Fibroblast of lung (primary cell): ENCODE data around the gene ANKRD6. TPM values are rescaled to one million over a fixed set of nuclear protein-coding genes. Genes with fewer than 3 reads are reported as not detected.

Source experiments
- DNase-seq, 2 donors: peaks; one replicate each; pipeline versions ENCODE4 v3.0.0 to v3.0.0-alpha.2; 2010; ENCODE audit warnings: low read depth in 2 of 2
- H2AFZ ChIP-seq: 2 replicates; pipeline ENCODE4 v1.5.1; 2012; ENCODE audit warnings: low read length, control low read depth, inconsistent platforms
- H3K27ac ChIP-seq: 2 replicates; pipeline ENCODE4 v1.5.1; 2011; ENCODE audit warnings: low read length, control low read depth; ENCODE audit not compliant: insufficient read depth
- H3K27me3 ChIP-seq: 2 replicates; pipeline ENCODE4 v1.5.1; 2011; ENCODE audit warnings: mild to moderate bottlenecking, low read length; ENCODE audit not compliant: control insufficient read depth, insufficient read depth
- H3K36me3 ChIP-seq: 2 replicates; pipeline ENCODE4 v1.5.1; 2011; ENCODE audit warnings: low read length; ENCODE audit not compliant: control insufficient read depth, insufficient read depth
- H3K4me1 ChIP-seq: 2 replicates; pipeline ENCODE4 v1.5.1; 2011; ENCODE audit warnings: low read length; ENCODE audit not compliant: control insufficient read depth, insufficient read depth; ENCODE audit errors: extremely low read depth
- H3K4me2 ChIP-seq: 2 replicates; pipeline ENCODE4 v1.5.1; 2011; ENCODE audit warnings: low read length, control low read depth; ENCODE audit not compliant: insufficient read depth; ENCODE audit errors: extremely low read depth
- H3K4me3 ChIP-seq, 4 experiments: fragments of 200-600 bp in 1 of 4; sonication (generic) in 1 of 4; replicated peaks in 1 of 4; 2 replicates each; pipeline ENCODE4 v1.5.1; 2011 to 2016; ENCODE audit warnings: low read length in 4 of 4, low read depth in 3 of 4, mild to moderate bottlenecking in 3 of 4, control low read depth in 2 of 4, inconsistent platforms in 1 of 4, mixed read lengths in 1 of 4; ENCODE audit not compliant: insufficient read depth in 1 of 4; ENCODE audit errors: control extremely low read depth in 1 of 4
- H3K79me2 ChIP-seq: 2 replicates; pipeline ENCODE4 v1.5.1; 2012; ENCODE audit warnings: mild to moderate bottlenecking, low read length, inconsistent platforms; ENCODE audit not compliant: control insufficient read depth, insufficient read depth
- H3K9ac ChIP-seq: 2 replicates; pipeline ENCODE4 v1.5.1; 2011; ENCODE audit warnings: mild to moderate bottlenecking, low read length, control low read depth; ENCODE audit not compliant: insufficient read depth
- H3K9me3 ChIP-seq: 2 replicates; pipeline ENCODE4 v1.5.1; 2012; ENCODE audit warnings: low read depth, low read length; ENCODE audit not compliant: control insufficient read depth, insufficient read depth
- H4K20me1 ChIP-seq: 2 replicates; pipeline ENCODE4 v1.5.1; 2011; ENCODE audit warnings: low read length; ENCODE audit not compliant: control insufficient read depth, insufficient read depth; ENCODE audit errors: extremely low read depth
- EZH2 ChIP-seq: IDR thresholded peaks from 2 replicates; pipeline ENCODE4 v1.5.1; 2012; ENCODE audit warnings: low read length, control low read depth, mild to moderate bottlenecking; ENCODE audit errors: missing control alignments
- polyA plus RNA-seq, 2 donors: library from polyadenylated mRNA; depleted of rRNA in 1 of 2; stranded (reverse) in 1 of 2; unstranded in 1 of 2; fragments of >200 nt; gene quantifications; 2 replicates each; pipeline ENCODE4 v1.2.1, GENCODE V29; 2011 to 2012; ENCODE audit warnings: missing spikeins in 1 of 2
- total RNA-seq: library from RNA; depleted of rRNA; stranded (reverse); fragments of >200 nt; gene quantifications from 2 replicates; pipeline ENCODE4 v1.2.1, GENCODE V29; 2014
- TF ChIP-seq, protein P1 (sequence below), 2 donors: IDR thresholded peaks in 1 of 2; conservative IDR thresholded peaks in 1 of 2; 1 replicate in 1 of 2; 2 replicates in 1 of 2; pipeline ENCODE4 v1.5.1; 2011 to 2012; ENCODE audit warnings: low read length in 2 of 2, control low read depth in 1 of 2, inconsistent platforms in 1 of 2, low read depth in 1 of 2, mild to moderate bottlenecking in 1 of 2

Gene ANKRD6
- total and polyA plus RNA-seq, 2 donors (not counting 1 experiment from before 2014, with no cell fraction given), result 0.39 to 2.3 TPM

- Histone ChIP-seq H3K4me1 (no peaks in the 10 kb centered on the region), H3K4me3 (no peak overlapping the region), H2AFZ (no peak overlapping the region), H4K20me1 (no peaks in the 10 kb centered on the region), H3K36me3 (no peaks in the 10 kb centered on the region), H3K4me2 (no peak overlapping the region), H3K27ac (no peak overlapping the region), H3K79me2 (no peaks in the 10 kb centered on the region), H3K27me3 (no peaks in the 10 kb centered on the region), H3K9ac (no peak overlapping the region), H3K9me3 (no peaks in the 10 kb centered on the region)
- DNase-seq, result no peak
- TF ChIP-seq, protein P1, sequence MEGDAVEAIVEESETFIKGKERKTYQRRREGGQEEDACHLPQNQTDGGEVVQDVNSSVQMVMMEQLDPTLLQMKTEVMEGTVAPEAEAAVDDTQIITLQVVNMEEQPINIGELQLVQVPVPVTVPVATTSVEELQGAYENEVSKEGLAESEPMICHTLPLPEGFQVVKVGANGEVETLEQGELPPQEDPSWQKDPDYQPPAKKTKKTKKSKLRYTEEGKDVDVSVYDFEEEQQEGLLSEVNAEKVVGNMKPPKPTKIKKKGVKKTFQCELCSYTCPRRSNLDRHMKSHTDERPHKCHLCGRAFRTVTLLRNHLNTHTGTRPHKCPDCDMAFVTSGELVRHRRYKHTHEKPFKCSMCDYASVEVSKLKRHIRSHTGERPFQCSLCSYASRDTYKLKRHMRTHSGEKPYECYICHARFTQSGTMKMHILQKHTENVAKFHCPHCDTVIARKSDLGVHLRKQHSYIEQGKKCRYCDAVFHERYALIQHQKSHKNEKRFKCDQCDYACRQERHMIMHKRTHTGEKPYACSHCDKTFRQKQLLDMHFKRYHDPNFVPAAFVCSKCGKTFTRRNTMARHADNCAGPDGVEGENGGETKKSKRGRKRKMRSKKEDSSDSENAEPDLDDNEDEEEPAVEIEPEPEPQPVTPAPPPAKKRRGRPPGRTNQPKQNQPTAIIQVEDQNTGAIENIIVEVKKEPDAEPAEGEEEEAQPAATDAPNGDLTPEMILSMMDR (conservative IDR thresholded peaks at IDR 0.05 in 1 of 2, IDR thresholded peaks at IDR 0.05 in 1 of 2; ENCODE audit: low read depth in 1 of 2, low read length in 2 of 2), result no peak
- TF ChIP-seq EZH2, result no peak
Observed at GRCh38 chr6:89462503-89462902, 29.6 kb downstream of the ANKRD6 start.

DNA sequence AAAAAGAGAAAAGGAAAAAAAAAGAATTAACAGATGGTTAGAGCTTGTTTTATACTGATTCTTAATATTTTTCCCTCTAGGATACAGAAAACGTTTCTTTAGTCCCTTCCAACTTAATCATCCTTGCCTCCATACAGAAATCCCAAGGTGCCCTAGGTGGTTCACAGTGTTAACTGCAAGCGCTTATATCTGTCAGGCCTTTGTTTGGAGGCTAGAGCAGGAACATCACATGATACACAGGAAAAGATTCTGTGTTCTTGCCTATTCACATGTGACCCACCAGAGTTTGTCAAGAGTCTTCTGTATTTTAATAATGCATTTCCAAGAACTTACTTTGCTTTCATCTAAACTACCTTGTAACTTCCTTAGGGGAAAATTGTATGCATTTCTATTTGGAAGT is 31.3 kb downstream of the ANKRD6 start:
- Histone ChIP-seq H3K4me2 (no peak overlapping the region), H3K27me3 (no peaks in the 10 kb centered on the region), H3K36me3 (no peaks in the 10 kb centered on the region), H3K79me2 (no peaks in the 10 kb centered on the region), H3K4me3 (no peak overlapping the region), H3K27ac (no peak overlapping the region), H2AFZ (no peak overlapping the region), H3K9ac (no peak overlapping the region), H4K20me1 (no peaks in the 10 kb centered on the region), H3K9me3 (no peaks in the 10 kb centered on the region), H3K4me1 (no peaks in the 10 kb centered on the region)
- no peak for DNase-seq
- TF ChIP-seq, protein P1 (conservative IDR thresholded peaks at IDR 0.05 in 1 of 2, IDR thresholded peaks at IDR 0.05 in 1 of 2; ENCODE audit: low read depth in 1 of 2, low read length in 2 of 2), result no peak
- TF ChIP-seq EZH2, result no peak

DNA sequence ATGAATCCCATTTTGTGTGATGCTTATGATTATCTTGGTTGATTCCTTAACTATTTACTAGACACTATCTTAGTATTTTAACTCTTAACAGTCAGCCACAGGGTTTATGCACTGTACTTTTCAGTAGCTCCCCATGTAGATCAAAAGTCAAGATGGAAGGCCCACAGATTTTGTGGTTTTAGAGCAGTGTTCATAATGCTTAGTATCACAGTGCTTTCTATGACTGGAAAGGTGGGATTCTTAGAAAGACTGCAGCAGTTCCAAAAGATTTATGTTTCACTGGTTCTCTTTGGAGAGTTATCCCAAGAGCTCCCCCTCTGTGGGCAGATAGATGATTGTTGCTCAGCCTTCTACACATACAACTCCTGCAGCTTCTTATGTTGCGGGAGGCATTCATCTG is 34.5 kb downstream of the ANKRD6 start:
- no peaks in the 10 kb centered on the region for H3K79me2 ChIP-seq
- TF ChIP-seq EZH2, result no peak
- TF ChIP-seq, protein P1 (conservative IDR thresholded peaks at IDR 0.05 in 1 of 2, IDR thresholded peaks at IDR 0.05 in 1 of 2; ENCODE audit: low read depth in 1 of 2, low read length in 2 of 2), result no peak
- DNase-seq, result no peak

More for the DNA sequence above, 34.5 kb downstream of the ANKRD6 start:
- no peaks in the 10 kb centered on the region for H3K4me1 ChIP-seq
- no peaks in the 10 kb centered on the region for H3K9me3 ChIP-seq
- no peak overlapping the region for H3K27ac ChIP-seq
- H3K4me2 ChIP-seq, result no peak overlapping the region
- H3K4me3 ChIP-seq, result no peak overlapping the region
- H2AFZ ChIP-seq, result no peak overlapping the region
- H3K27me3 ChIP-seq, result no peaks in the 10 kb centered on the region
- no peaks in the 10 kb centered on the region for H3K36me3 ChIP-seq
- no peak overlapping the region for H3K9ac ChIP-seq
- H4K20me1 ChIP-seq, result no peaks in the 10 kb centered on the region
